Astrocyte (in vitro differentiated cells and primary cell): Measurements from ENCODE around the gene ZNF410. TPM values are rescaled to one million over a fixed set of nuclear protein-coding genes. Genes with fewer than 3 reads are reported as not detected.
"Not testable (repeated sequence)": the region's sequence is repeated elsewhere in the genome, so short reads cannot be mapped to it uniquely, and the experiment has no call there.

Source experiments
- DNase-seq: peaks from one replicate; pipeline ENCODE4 v3.0.0-alpha.2; 2010; ENCODE audit warnings: low read depth
- FAIRE-seq: peaks from 2 replicates; lab custom pipeline; 2011; peaks lifted over from hg19 to GRCh38; lab: Jason Lieb, UNC
- H2AFZ ChIP-seq: 2 replicates; pipeline ENCODE4 v1.6.0; 2012; ENCODE audit warnings: low read depth, low read length, inconsistent platforms
- H3K27ac ChIP-seq: 2 replicates; pipeline ENCODE4 v1.5.1; 2011; ENCODE audit warnings: low read depth, low read length, inconsistent platforms
- H3K27me3 ChIP-seq: 2 replicates; pipeline ENCODE4 v1.6.0; 2011; ENCODE audit warnings: low read length, inconsistent platforms; ENCODE audit not compliant: insufficient read depth
- H3K36me3 ChIP-seq: 2 replicates; pipeline ENCODE4 v1.5.1; 2011; ENCODE audit warnings: low read length, inconsistent platforms; ENCODE audit not compliant: insufficient read depth
- H3K4me1 ChIP-seq: 2 replicates; pipeline ENCODE4 v1.5.1; 2011; ENCODE audit warnings: low read length, inconsistent platforms; ENCODE audit not compliant: insufficient read depth
- H3K4me2 ChIP-seq: 2 replicates; pipeline ENCODE4 v1.6.0; 2012; ENCODE audit warnings: low read length, inconsistent platforms
- H3K4me3 ChIP-seq: 2 replicates; pipeline ENCODE4 v1.5.1; 2011; ENCODE audit warnings: low read depth, mild to moderate bottlenecking, low read length, inconsistent platforms; ENCODE audit not compliant: insufficient read depth
- H3K79me2 ChIP-seq: 2 replicates; pipeline ENCODE4 v1.6.0; 2012; ENCODE audit warnings: mild to moderate bottlenecking, low read length, inconsistent platforms; ENCODE audit not compliant: insufficient read depth
- H3K9ac ChIP-seq: 2 replicates; pipeline ENCODE4 v1.6.0; 2012; ENCODE audit warnings: mild to moderate bottlenecking, low read length, inconsistent platforms
- H3K9me3 ChIP-seq: 2 replicates; pipeline ENCODE4 v1.5.1; 2012; ENCODE audit warnings: low read depth, mild to moderate bottlenecking, low read length, inconsistent platforms; ENCODE audit not compliant: insufficient read depth
- H4K20me1 ChIP-seq: 2 replicates; pipeline ENCODE4 v1.6.0; 2012; ENCODE audit warnings: low read length, inconsistent platforms; ENCODE audit not compliant: insufficient read depth
- H3K27ac Mint-ChIP-seq: one replicate; pipeline ENCODE4 v1.8.0; 2021; ENCODE audit warnings: mild to moderate bottlenecking, mixed read lengths; ENCODE audit not compliant: unreplicated experiment
- H3K27me3 Mint-ChIP-seq: one replicate; pipeline ENCODE4 v1.8.0; 2021; ENCODE audit warnings: low read depth, mixed read lengths; ENCODE audit not compliant: unreplicated experiment
- H3K36me3 Mint-ChIP-seq: one replicate; pipeline ENCODE4 v1.8.0; 2021; ENCODE audit warnings: low read depth, mixed read lengths; ENCODE audit not compliant: unreplicated experiment
- H3K4me1 Mint-ChIP-seq: one replicate; pipeline ENCODE4 v1.8.0; 2021; ENCODE audit warnings: low read depth, mixed read lengths; ENCODE audit not compliant: unreplicated experiment
- H3K4me3 Mint-ChIP-seq: one replicate; pipeline ENCODE4 v1.8.0; 2021; ENCODE audit warnings: mild to moderate bottlenecking, moderate library complexity, mixed read lengths; ENCODE audit not compliant: unreplicated experiment
- H3K9me3 Mint-ChIP-seq: one replicate; pipeline ENCODE4 v1.8.0; 2021; ENCODE audit warnings: mild to moderate bottlenecking, mixed read lengths; ENCODE audit not compliant: unreplicated experiment
- CTCF ChIP-seq: IDR thresholded peaks from 2 replicates; pipeline ENCODE4 v1.5.1; 2011; ENCODE audit warnings: low read depth, mild to moderate bottlenecking, inconsistent platforms, low read length, moderate library complexity; ENCODE audit not compliant: insufficient read depth
- EZH2 ChIP-seq: IDR thresholded peaks from 2 replicates; pipeline ENCODE4 v1.6.1; 2012; ENCODE audit warnings: mild to moderate bottlenecking, low read length, inconsistent platforms; ENCODE audit not compliant: insufficient read depth
- total RNA-seq: library from RNA; stranded (reverse); gene quantifications from 2 replicates; pipeline ENCODE4 v1.2.1, GENCODE V29; 2021

ZNF410 gene
- total RNA-seq, 1 donor from 2014 or later, result 42.9 TPM

- DNase-seq (no peak), FAIRE-seq (no peak)
- Histone ChIP-seq H2AFZ (no peak overlapping the region), H3K36me3 (no peaks in the 10 kb centered on the region), H3K4me2 (no peak overlapping the region), H3K27ac (no peak overlapping the region), H3K4me3 (no peak overlapping the region), H3K9me3 (no peaks in the 10 kb centered on the region), H3K27me3 (no peaks in the 10 kb centered on the region), H3K4me1 (no peaks in the 10 kb centered on the region), H3K9ac (no peak overlapping the region), H3K79me2 (no peaks in the 10 kb centered on the region), H4K20me1 (no peaks in the 10 kb centered on the region)
- no peaks in the 10 kb centered on the region for H3K27me3 Mint-ChIP-seq
- TF ChIP-seq EZH2 (no peak), CTCF (no peak)
- H3K4me3 Mint-ChIP-seq, result no peak overlapping the region
- peaks cover 12% of the 10 kb centered on the region for H3K36me3 Mint-ChIP-seq
- no peaks in the 10 kb centered on the region for H3K4me1 Mint-ChIP-seq
- H3K9me3 Mint-ChIP-seq, result no peaks in the 10 kb centered on the region
- H3K27ac Mint-ChIP-seq, result no peak overlapping the region
These were observed 23.4 kb upstream of the ZNF410 start for GRCh38 chr14:73863209-73863608.

- Histone ChIP-seq H3K9ac (no peak overlapping the region), H2AFZ (no peak overlapping the region), H3K36me3 (no peaks in the 10 kb centered on the region), H3K9me3 (no peaks in the 10 kb centered on the region), H4K20me1 (no peaks in the 10 kb centered on the region), H3K4me3 (no peak overlapping the region), H3K27me3 (no peaks in the 10 kb centered on the region), H3K4me1 (no peaks in the 10 kb centered on the region), H3K27ac (no peak overlapping the region), H3K4me2 (no peak overlapping the region), H3K79me2 (no peaks in the 10 kb centered on the region)
- Mint-ChIP-seq H3K27ac (no peak overlapping the region), H3K4me1 (no peaks in the 10 kb centered on the region), H3K4me3 (no peak overlapping the region), H3K9me3 (no peaks in the 10 kb centered on the region), H3K27me3 (no peaks in the 10 kb centered on the region), H3K36me3 (peaks cover 12% of the 10 kb centered on the region)
- no peak for TF ChIP-seq EZH2
- no peak for TF ChIP-seq CTCF
- no peak for FAIRE-seq
- no peak for DNase-seq
These were observed 21.0 kb upstream of the ZNF410 start for GRCh38 chr14:73865534-73866113.

GRCh38 chr14:73869754-73870153 lies 16.9 kb upstream of the ZNF410 start:
- H3K9me3 Mint-ChIP-seq, H3K9me3 ChIP-seq, H4K20me1 ChIP-seq, H3K27ac ChIP-seq, H3K4me1 Mint-ChIP-seq, H3K4me3 Mint-ChIP-seq, H3K27me3 Mint-ChIP-seq, H3K79me2 ChIP-seq, H3K36me3 ChIP-seq, H3K36me3 Mint-ChIP-seq, H3K27ac Mint-ChIP-seq, H3K4me1 ChIP-seq, H3K4me2 ChIP-seq, H3K9ac ChIP-seq, H2AFZ ChIP-seq, H3K4me3 ChIP-seq, DNase-seq, H3K27me3 ChIP-seq, FAIRE-seq: not testable (repeated sequence)
